A673 (cell line): ENCODE measurements around the gene KCNIP2. TPM values are rescaled to one million over a fixed set of nuclear protein-coding genes. Genes with fewer than 3 reads are reported as not detected.

Source experiments
- BruUV-seq: library from RNA; stranded (reverse); fragments of 400-500 nt; replicated peaks from 2 replicates; lab custom pipeline; 2021; lab: Mats Ljungman, UMichigan
- CTCF ChIA-PET: fragments of 300-600 bp; sonication (Branson Sonifier 250); formaldehyde crosslinking; loops from one replicate; lab custom pipeline; 2022; ENCODE audit warnings: antibody characterized with exemption; lab: Charles Lee
- POLR2A ChIA-PET: fragments of 300-600 bp; sonication (Branson Sonifier 250); formaldehyde crosslinking; loops from one replicate; lab custom pipeline; 2022; ENCODE audit warnings: antibody characterized with exemption; ENCODE audit not compliant: low non-redundant PET; lab: Charles Lee
- DNase-seq: peaks from one replicate; pipeline ENCODE4 v3.0.0-alpha.2; 2015; ENCODE audit warnings: low spot score
- H3K27ac ChIP-seq: fragments of 200-600 bp; sonication (generic); 2 replicates; pipeline ENCODE4 v1.5.1; 2016; ENCODE audit warnings: mixed run types, low read depth, mild to moderate bottlenecking, mixed read lengths, antibody characterized with exemption, low read length; ENCODE audit not compliant: poor library complexity, severe bottlenecking
- H3K27me3 ChIP-seq: fragments of 200-600 bp; sonication (generic); replicated peaks from 2 replicates; pipeline ENCODE4 v1.6.1; 2017; ENCODE audit warnings: mixed run types, low read depth, mild to moderate bottlenecking, mixed read lengths, antibody characterized with exemption, low read length; ENCODE audit not compliant: insufficient read depth, poor library complexity
- H3K36me3 ChIP-seq: fragments of 200-600 bp; sonication (generic); 2 replicates; pipeline ENCODE4 v1.6.1; 2016; ENCODE audit warnings: mixed run types, mild to moderate bottlenecking, mixed read lengths, antibody characterized with exemption, low read length; ENCODE audit not compliant: insufficient read depth, poor library complexity, severe bottlenecking
- H3K4me1 ChIP-seq: fragments of 200-600 bp; sonication (generic); 2 replicates; pipeline ENCODE4 v1.6.1; 2017; ENCODE audit warnings: mixed run types, mild to moderate bottlenecking, mixed read lengths, antibody characterized with exemption, low read length; ENCODE audit not compliant: insufficient read depth, poor library complexity, severe bottlenecking
- H3K4me3 ChIP-seq: fragments of 200-600 bp; sonication (generic); 2 replicates; pipeline ENCODE4 v1.5.1; 2016; ENCODE audit warnings: low read depth, mixed run types, mild to moderate bottlenecking, mixed read lengths, low read length; ENCODE audit not compliant: poor library complexity, severe bottlenecking
- H3K9me3 ChIP-seq: fragments of 200-600 bp; sonication (generic); 2 replicates; pipeline ENCODE4 v1.6.1; 2016; ENCODE audit warnings: mixed run types, low read depth, mild to moderate bottlenecking, mixed read lengths, antibody characterized with exemption, low read length; ENCODE audit not compliant: poor library complexity, severe bottlenecking
- EZH2 ChIP-seq: fragments of 200-600 bp; sonication (generic); IDR thresholded peaks from 2 replicates; pipeline ENCODE4 v1.6.1; 2017; ENCODE audit warnings: borderline replicate concordance, low read depth, mild to moderate bottlenecking, mixed read lengths, antibody characterized with exemption, low read length; ENCODE audit not compliant: poor library complexity, severe bottlenecking
- intact Hi-C: fragments of 100-400 bp; cut with micrococcal nuclease; formaldehyde crosslinking; loops from one replicate; pipeline ENCODE4 v1.10.0; 2022; ENCODE audit not compliant: unreplicated experiment
- total RNA-seq: library from RNA; stranded (reverse); gene quantifications from 2 replicates; pipeline ENCODE4 v1.2.3, GENCODE V29; 2021
- TF ChIP-seq, protein P1 (sequence below): fragments of 300-800, 200-600 bp; sonication (generic); conservative IDR thresholded peaks from 2 replicates; pipeline ENCODE4 v1.5.1; 2017; ENCODE audit warnings: low read depth, mild to moderate bottlenecking, antibody characterized with exemption, low read length, moderate library complexity, mixed read lengths

The KCNIP2 gene
- total RNA-seq, 1 experiment from 2014 or later, result 0.86 TPM

- H3K36me3 ChIP-seq, result no peaks in the 10 kb centered on the region
- CTCF ChIA-PET, result interaction anchor here (1.2 to 2.4 kb wide), 2 partner anchors 8 to 175 kb away, joined by 4 to 10 read pairs; no protein-coding TSS in a partner anchor
- no peak for TF ChIP-seq EZH2
- TF ChIP-seq, protein P1, sequence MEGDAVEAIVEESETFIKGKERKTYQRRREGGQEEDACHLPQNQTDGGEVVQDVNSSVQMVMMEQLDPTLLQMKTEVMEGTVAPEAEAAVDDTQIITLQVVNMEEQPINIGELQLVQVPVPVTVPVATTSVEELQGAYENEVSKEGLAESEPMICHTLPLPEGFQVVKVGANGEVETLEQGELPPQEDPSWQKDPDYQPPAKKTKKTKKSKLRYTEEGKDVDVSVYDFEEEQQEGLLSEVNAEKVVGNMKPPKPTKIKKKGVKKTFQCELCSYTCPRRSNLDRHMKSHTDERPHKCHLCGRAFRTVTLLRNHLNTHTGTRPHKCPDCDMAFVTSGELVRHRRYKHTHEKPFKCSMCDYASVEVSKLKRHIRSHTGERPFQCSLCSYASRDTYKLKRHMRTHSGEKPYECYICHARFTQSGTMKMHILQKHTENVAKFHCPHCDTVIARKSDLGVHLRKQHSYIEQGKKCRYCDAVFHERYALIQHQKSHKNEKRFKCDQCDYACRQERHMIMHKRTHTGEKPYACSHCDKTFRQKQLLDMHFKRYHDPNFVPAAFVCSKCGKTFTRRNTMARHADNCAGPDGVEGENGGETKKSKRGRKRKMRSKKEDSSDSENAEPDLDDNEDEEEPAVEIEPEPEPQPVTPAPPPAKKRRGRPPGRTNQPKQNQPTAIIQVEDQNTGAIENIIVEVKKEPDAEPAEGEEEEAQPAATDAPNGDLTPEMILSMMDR, result no peak
- no peak overlapping the region for H3K4me3 ChIP-seq
- DNase-seq, result no peak
- no peaks in the 10 kb centered on the region for H3K9me3 ChIP-seq
- no TSS peak for BruUV-seq
- no peak overlapping the region for H3K27ac ChIP-seq
- no peaks in the 10 kb centered on the region for H3K27me3 ChIP-seq
- peaks cover 16% of the 10 kb centered on the region for H3K4me1 ChIP-seq
- intact Hi-C loops, result no loop called here
- POLR2A ChIA-PET, result interaction anchor here (0.6 kb wide), 1 partner anchor 225 kb away, joined by 9 read pairs; no protein-coding TSS in a partner anchor
These were observed 8.2 kb downstream of the KCNIP2 start for GRCh38 chr10:101835362-101835761.

GRCh38 chr10:101834341-101834740 lies 9.3 kb downstream of the KCNIP2 start:
- no TSS peak for BruUV-seq

DNA sequence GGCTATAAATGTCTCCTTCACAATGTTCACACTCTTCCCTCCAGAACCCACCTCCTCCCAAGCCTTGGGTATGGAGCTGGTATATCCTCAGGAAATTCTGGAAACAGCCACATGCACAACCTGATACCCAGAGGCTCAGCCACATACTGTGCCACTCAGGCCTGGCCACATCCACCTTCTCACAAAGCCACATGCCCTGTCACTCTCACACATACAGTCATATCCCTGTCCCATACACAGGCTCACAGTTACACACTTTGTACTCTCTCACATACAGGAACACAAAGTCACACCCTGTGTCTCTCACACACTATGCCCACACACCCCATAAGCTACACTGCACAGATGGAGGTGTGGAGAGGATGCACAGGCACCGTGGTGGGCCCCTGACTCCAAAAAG lies 10.1 kb downstream of the KCNIP2 start:
- no peak overlapping the region for H3K27ac ChIP-seq
- BruUV-seq, result no TSS peak
- intact Hi-C loops, result no loop called here
- H3K4me3 ChIP-seq, result no peak overlapping the region
- no peak for TF ChIP-seq EZH2
- TF ChIP-seq, protein P1, result no peak
- peaks cover 10% of the 10 kb centered on the region for H3K4me1 ChIP-seq
- no peaks in the 10 kb centered on the region for H3K27me3 ChIP-seq
- ChIA-PET CTCF (no interaction called here), POLR2A (no interaction called here)
- no peaks in the 10 kb centered on the region for H3K36me3 ChIP-seq
- DNase-seq, result no peak
- H3K9me3 ChIP-seq, result no peaks in the 10 kb centered on the region

More at GRCh38 chr10:101834341-101834740, 9.3 kb downstream of the KCNIP2 start:
- H3K9me3 ChIP-seq, result no peaks in the 10 kb centered on the region
- CTCF ChIA-PET, result no interaction called here
- no peak for TF ChIP-seq EZH2
- TF ChIP-seq, protein P1, result no peak
- POLR2A ChIA-PET, result no interaction called here
- H3K27me3 ChIP-seq, result no peaks in the 10 kb centered on the region
- intact Hi-C loops, result no loop called here
- no peak for DNase-seq
- no peak overlapping the region for H3K4me3 ChIP-seq
- H3K36me3 ChIP-seq, result no peaks in the 10 kb centered on the region
- H3K4me1 ChIP-seq, result peaks cover 11% of the 10 kb centered on the region
- H3K27ac ChIP-seq, result no peak overlapping the region
